Activated CD4-positive, alpha-beta T cell treated with anti-CD3 and anti-CD28 coated beads for 48 hours (primary cell): ENCODE measurements around the gene RNFT2.
A peak's percentile ranks its signal among the peaks of the same experiment; 100 is the strongest.

Experiments
- DNase-seq: peaks from one replicate; pipeline ENCODE4 v3.0.0-alpha.2; 2020

The RNFT2 gene

DNA sequence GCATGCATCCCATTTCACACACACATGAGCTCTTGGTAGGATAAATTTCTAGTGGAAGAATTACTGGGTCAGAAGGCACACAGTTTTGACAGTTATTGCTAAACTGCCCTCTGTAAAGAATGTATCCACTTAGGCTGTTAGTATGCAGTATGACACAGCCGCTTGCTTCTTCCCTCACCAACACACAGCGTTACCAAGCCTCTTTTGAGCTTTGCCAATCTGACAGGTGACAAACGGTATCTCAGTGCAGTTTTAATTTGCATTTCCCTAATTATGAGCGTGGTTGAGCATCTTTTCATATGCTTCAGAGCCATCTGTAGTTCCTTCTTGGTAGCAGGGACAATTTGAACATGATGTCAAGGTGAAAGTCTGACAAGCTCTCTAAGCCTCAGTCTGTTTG lies 100.2 kb downstream of the RNFT2 start:
- no peak for DNase-seq

DNA sequence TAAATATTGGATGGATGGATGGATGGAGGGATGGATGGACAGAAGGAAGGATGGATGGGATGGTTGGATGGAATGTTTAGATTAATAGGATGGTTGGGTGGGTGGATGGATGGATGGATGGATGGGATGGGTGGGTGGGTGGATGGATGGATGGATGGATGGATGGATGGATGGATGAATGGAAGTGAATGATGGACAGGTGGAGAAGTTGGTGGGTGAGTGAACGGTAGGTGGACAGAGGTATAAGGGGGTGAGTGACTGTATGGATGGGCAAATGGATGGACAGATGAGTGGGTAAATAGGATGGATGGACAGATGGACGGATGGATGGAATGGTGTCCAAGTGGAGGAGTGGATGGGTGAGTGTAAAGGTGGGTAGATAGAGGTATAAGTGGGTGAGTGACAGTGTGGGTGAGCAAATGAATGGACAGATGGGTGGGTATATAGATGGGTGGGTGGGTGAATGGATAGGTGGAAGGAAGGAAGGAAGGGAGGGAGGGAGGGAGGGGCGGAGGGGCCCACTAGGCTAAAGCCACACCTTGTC lies 101.2 kb downstream of the RNFT2 start:
- DNase-seq = no peak

DNA sequence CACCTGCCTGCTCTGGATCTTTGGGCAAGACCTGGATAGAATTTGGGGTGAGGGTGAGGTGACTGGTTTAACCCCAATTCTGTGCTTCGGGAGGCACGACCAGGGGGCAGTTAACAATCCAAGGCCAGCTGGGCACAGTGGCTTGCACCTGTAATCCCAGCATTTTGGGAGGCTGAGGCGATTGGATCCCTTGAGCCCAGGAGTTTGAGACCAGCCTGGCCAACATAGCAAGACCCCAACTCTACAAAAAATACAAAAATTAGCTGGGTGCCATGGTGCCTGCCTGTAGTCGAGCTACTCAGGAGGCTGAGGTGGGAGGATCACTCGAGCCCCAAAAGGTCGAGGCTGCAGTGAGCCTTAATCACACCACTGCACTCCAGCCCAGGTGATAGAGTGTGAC lies 105.0 kb downstream of the RNFT2 start:
- no peak for DNase-seq

DNA sequence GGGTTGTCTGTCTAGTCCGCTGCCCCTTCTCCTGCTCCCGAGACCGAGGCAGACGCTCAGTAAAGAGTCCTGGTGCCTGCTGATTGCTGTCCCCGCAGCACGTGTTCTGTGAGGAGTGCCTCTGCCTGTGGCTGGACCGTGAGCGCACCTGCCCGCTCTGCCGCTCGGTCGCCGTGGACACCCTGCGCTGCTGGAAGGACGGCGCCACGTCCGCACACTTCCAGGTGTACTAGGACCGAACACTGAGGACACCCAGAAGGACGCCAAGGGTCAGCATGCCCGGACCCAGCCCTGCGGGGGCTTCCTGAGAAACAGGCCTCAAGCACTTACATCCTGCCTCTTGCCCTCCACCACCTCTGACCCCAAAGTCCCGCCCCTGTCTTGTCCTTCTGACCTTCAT lies 111.1 kb downstream of the RNFT2 start:
- no peak for DNase-seq

DNA sequence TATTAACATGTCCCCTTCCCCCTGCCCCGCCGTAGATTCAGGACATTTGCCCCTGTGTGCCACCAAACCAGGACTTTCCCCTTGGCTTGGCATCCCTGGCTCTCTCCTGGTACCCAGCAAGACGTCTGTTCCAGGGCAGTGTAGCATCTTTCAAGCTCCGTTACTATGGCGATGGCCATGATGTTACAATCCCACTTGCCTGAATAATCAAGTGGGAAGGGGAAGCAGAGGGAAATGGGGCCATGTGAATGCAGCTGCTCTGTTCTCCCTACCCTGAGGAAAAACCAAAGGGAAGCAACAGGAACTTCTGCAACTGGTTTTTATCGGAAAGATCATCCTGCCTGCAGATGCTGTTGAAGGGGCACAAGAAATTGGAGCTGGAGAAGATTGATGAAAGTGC lies 114.2 kb downstream of the RNFT2 start:
- no peak for DNase-seq

DNA sequence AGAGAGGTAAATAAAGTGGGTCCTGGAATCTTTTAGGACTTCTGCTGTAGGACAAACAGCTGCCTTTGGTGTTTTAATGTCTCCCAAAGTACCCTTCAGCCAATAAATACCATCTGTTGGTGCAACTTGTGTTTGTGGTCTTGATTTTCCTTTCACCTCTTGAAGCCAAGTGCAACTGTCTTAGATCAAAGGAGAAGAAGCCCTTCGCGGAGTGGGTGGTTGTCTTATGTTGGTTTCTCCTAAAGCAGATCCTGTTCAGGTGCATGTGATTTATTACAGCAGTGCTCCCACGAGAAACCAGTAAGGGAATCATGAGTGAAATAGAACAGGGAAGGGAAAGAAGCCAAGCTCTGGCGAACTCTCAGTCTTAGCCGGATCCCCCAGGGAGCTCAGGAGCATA lies 115.4 kb downstream of the RNFT2 start:
- no peak for DNase-seq

DNA sequence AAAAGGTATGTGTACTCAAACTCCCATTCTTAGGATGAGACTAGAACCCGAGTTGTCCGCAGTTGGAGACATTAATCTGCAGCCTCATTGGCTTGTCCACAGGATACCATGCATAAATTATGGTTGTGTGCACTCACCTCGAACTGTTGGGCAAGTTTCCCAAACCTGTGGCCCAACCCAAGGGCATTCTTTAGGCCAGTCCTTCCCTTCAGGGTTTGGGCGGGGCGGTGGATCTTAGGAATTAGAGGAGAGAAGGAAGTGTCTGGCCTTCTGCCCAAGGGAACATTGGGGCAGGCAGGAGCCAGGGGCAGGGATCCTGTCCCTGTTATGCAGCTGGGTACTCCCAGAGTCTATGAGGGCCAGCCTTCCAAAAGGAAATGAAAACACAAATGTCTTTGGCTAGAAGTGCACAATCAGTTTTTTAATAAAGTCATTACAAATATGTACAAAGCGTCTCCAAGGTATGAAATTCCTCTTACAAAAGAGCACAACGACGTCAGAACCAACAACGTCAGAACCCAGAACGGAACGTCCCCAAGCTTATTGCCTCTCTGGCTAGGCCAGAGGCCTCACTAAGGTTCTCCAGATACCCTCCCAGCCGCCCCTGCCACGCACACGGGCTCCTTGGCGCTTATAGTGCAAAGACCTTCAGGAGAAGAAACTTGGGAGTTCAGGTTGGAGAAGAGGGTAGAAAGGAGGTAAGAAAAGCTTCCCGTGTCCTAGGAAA lies 117.8 kb downstream of the RNFT2 start:
- DNase-seq = no peak

DNA sequence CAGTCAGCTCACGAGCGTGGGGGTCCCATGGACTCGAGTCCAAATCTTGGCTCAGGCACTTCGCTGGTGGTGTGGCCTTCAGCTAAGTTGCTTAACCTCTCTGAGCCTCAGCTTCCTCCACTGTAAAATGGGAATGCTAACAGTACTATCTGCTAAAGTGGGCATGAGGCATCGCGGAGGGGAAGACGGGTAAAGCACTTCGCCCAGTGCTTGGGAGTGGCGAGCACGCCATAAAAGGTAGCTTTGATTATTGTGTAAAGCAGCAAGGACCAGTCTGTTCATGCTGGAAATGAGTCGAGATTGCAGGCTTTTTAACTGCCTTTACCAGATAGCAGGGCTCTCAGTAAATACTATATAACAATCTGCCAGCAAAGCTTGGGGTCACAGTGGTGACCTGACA lies 118.6 kb downstream of the RNFT2 start:
- DNase-seq = no peak

DNA sequence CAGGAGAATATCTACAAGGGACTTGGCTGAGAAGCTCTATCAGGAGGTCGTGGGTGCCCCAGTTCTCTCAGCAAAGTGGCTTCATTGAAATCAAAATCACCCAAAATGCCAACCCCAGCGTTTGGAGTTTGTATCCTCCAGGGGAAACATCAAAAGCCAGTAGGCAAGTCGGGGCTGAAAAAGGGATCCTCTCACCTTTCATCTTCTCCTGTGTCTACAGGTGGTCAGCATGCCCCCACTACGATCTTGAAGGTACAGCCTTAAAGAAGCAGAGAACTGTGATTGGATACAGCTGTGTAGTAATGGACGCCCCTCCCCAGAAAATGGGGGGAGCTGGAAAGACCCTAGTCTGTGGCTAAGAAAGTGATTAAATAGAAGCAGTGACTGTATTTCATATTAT lies 121.0 kb downstream of the RNFT2 start:
- DNase-seq = no peak

DNA sequence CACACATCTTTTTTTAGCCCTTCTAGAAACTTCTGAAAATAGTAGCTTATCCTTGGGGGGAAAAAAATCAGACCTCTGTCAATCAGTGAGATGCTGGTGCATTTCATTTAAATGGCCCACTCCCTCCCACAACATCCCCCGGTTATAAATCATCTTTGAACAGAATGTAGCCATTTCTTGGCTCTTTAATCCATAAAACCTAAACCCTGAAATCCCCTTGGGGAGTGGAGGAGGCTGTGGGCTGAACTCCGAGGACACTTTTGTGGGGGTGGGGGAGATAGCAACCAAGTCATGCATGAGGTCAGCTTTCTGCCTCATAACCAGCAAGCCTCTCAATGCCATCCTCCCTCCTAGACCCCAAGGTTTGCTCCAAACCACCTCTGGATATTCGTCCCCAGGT lies 122.1 kb downstream of the RNFT2 start:
- DNase-seq = no peak

DNA sequence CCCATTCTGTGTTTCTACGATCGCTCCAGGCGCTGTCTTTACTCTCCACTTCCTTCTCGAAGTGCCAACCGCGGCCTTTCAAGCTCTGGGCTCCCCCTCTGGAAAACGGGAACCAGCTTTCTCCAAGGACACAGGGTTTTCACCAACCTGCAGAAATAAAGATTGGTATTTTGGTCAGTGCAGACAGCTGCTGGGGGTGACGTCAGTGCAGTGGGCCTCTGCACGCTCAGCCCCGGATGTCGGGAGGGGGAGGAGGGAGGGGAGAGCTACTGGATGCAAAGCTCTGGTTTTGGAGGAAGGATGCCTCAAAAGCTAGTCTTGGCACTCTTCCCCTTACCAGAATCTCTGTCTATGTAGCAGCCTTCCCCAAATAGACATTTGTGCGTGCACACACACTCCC lies 123.2 kb downstream of the RNFT2 start:
- peak; percentile 39 for DNase-seq

DNA sequence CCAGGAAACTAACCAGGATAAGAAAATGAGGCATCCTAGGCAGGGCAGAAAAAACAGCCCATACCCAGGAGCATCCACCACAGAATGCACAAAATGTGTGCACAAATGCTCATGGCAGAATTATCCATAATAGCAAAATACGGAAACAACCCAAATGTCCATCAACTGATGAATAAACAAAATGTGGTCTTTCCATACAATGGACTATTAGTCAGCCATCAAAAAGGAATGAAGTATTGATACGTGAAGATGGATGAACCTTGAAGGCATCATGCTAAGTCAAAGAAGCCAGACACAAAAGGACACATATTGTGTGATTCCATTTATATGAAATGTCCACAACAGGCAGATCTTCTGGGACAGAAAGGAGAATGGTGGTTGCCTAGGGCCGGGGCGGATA lies 124.1 kb downstream of the RNFT2 start:
- no peak for DNase-seq

DNA sequence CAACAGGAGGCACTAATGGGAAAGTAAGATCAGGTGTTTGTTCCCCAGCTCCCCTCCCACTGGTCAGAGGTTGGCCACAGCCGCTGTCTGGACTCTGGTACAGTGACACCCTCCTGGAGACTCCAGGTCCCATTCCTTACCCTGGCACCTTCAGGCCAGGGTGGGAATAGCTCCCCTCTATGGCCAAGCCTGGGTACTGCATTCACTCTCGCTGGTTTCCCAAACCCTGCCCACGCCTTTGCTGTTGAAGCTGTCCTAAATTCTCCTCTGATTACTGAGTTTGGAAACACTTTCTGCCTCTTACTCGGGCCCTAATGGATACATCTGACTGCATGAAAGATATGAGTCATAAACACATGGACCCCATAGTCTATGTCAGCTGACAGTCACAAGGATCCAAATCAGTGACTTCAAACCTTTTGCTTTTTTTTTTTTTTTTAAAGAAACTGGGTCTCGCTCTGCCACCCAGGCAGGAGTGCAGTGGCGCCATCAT lies 125.2 kb downstream of the RNFT2 start:
- DNase-seq = peak; percentile 42

DNA sequence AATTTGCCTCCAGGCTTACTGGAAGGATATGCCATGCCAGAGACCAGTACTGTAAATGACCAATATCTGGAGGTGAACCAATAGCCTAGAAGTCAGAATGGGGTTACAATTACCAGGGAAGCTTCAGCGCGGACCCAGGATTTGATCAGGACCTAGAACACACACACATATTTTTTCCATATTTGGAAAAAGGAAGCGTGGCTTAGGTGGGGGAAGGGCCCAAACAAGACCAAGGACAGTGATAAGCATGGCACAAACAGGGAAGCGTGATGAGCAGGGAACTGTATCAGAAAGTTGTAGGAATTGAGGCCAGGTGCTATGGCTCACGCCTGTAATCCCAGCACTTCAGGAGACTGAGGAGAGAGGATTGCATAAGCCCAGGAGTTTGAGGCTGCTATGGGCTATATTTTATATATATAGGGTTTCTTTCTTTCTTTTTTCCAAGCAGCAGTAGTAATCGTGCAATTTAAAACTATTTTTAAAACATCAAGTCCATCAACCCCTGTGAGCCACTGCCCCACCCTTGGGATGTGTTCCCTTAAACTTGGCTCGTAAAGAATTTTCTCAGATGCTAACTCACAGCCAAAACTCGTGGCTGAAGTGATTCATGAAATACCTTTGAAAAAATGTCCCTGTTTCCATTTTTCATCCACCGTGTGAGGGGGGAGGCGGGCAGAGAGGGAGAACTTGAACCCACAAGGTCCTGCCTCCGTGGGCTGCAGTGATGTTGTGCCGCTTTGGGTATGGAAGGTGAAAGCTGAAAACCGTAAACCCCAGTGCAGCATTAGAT lies 126.5 kb downstream of the RNFT2 start:
- DNase-seq = no peak

DNA sequence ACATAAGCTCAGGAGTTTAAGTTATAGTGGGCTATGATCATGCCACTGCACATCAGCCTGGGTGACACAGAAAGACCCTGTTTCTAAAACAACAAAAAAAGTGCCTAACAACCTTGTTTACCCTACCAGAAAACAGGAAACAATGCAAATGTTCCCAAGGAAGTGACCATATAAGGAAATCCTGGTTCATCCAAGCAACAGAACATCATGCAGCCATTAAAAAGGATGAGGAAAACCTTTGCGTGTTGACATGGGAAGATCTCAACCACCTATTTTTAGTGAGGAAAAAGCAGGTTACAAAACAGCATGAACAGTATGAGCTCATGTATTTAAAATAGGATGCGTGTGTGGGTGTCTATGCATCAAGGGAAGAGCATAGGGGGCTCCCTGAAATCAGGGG lies 129.4 kb downstream of the RNFT2 start:
- no peak for DNase-seq

DNA sequence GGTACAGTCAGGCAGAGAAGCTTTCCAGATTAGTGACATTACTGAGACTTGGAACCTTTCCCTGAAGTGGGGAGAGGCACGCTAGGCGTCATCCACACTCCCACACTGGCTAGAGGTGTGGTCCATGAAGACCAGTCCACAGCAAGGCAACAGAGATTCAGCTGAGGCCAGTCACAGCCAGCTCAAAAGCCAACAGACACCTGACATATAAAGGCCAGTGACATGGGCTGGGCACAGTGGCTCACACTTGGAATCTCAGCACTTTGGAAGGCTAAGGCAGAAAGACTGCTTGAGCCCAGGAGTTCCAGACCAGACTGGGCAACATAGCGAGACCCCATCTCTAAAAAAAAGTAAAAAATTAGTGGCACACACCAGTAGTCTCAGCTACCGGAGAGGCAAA lies 132.2 kb downstream of the RNFT2 start:
- no peak for DNase-seq

DNA sequence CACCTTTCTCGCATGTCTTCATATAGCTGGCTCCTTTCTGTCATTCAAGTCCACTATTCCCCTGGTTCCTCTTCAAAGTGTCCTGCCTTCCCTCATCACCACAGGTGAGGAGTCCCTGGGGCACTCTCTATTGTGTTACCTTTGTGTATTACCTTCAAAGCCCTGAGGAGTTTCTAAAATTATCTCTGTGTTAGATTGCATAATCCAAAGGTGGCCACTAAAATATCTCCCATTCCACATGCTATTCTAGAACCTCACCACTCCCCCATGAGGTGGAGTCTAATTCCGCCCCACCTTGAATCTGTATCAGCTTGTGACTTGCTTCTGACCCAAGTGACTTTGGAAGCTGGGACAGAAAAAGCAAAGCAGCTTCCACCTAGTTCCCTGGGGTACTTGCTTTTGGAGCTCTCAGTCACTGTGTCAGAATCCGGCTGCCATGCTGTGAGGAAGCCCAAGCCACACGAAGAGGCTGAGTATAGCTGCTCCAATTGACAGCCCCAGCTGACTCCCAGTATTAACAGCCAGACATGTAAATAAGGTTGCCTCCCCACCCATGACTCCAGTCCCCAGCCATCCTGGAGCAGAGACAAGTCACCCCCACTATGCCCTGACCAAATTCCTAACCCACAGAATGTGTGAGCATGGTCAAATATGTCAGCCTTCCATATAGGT lies 136.3 kb downstream of the RNFT2 start:
- DNase-seq = no peak

DNA sequence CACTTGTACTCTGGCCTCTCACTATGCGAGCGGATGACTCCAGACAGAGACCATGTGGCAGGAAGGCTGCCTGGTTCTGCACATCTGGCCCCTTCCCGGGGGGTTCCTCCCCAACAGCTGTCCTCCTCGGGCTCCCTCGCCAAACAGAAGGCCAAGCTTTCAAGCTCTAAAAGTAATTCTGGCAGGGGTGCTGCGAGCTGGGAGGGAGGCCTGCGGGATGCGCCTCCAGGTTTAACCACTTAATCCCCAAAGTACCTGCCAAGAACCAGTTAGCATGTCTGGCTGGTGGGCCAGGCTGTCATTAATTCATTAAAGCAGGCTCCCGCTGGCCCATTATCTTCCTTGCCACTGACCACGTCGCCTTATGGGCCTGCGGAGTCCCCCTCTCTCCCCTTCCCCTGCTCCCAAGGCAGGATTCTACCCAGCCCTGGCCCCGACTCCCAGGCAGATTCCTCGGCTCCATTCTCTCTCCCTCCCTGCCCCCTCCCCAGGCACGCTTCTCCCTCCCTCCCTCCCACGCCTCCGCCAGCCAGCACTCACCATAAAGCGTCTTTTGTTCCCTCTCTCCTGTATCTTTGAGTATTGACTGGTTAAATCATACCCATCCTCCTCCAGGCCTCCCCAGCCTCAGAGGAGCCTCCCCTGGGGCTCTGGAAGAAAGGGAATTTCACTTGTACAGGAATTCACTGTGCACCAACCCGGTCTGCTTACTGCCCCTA lies 138.2 kb downstream of the RNFT2 start:
- no peak for DNase-seq

DNA sequence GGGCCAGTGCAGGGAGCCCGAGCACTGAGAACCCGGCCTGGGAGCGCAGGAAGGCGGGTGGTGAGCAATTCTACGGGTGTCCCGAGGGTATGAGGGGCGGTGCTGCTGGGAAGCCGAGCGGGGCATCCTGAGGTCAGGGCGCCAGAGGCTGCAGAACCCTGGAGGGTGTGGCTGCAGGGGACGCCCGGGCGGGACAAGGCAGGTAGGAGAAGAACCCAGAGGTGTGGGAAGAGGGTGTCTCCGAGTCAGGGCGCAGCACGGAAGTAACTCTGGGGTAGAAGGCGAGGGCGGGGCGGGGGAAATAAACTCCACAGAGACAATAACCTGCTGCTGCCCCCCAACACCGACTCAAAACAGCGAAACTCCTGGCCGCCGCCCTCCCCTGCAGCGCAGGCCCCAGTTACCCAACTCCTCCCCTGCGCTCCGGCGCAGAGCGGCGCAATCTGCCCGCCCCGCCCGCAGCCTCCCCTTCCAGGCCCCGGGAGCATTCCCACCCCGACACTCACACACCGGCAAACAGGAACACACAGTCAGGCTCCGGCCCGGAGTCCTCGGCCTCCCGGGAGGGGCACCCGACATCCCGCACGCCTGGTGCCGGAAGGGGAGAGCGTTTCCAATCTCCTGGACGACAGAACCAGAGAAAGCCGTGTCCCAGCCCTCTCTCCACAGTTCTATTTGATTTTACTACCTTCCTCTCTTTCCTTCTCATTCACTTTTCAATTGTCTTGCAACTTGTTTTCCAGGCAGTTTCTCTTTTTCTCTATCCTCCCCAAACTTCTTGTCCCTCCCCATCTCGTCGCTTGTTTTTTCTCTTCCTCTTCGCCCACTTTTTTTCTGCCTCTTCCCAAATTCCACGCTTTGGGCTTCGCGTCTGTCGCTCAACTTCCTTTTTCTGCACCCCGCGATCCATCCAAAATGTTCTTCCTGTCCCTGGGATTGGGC lies 140.7 kb downstream of the RNFT2 start:
- DNase-seq = peak; percentile 10

DNA sequence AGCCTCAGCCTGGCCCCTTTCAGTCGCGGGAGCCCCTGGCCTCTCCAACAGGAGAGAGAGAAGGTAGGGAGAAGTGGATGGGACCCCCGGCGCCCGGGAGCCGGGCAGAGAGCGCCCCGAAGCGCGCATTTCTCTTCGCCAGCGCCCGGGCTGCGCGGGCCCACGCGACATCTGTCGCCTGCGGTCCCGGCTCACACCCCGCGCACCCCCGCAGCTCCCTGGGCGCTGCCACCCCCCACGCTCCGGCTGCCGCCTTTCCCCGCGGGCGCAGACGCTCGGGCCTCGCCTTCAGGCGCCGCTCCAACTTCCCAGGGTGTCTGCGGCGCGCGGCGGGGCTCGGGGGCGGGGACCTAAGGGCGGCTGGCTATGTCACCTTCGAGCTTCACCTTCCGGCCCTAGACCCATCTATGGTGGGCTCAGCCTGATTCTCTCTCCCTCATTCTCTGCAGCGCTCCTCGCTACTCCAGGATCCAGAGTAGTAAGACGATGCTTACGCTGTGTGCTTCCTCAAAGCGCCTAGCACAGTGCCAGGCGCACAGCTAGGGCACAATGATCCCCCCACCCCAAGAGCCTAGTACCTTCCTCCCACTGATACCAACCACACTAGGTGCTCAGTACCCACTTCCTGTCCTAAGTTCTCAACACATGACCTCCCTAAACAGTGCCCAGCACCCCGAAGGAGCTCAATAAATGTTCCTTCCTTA lies 141.5 kb downstream of the RNFT2 start:
- peak; percentile 19 for DNase-seq

DNA sequence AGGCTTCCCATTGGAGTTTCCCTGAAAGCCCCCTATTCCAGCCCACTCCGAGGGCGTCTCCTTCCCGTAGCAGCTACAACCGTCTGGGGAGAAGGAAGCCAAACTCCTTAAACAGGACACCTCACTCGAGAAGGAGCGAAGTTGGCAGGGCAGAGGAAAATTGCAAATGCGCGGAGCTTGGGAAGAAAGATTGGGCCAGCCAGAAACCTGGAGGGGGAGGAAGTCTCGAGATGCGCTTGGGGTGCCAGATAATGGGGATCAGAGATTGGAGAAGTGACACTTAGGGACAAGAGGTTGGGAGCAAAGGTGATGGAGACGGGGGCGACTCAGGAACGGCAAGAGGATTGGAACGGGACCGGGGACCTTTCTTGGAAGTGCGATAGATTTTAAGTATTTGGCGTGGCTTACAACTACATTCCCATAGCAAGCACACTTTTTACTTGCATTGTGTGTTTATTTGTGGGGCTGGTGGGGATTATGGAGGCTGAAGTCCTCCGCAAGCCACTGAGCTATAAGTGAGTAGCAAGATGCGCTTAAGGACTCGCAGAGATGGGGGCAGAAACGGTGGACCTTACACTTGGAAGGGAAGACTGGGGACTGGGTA lies 142.2 kb downstream of the RNFT2 start:
- no peak for DNase-seq
